Esophagus squamous epithelium (tissue), 4 donors: ENCODE data around the gene ITGB8.

Source experiments
- POLR2A ChIP-seq, 4 donors: fragments of 450-650 bp; IDR thresholded peaks; one replicate each; pipeline ENCODE4 v1.6.1; 2017; ENCODE audit warnings: antibody characterized with exemption in 4 of 4, mild to moderate bottlenecking in 4 of 4, moderate library complexity in 3 of 4
- TF ChIP-seq, protein P1 (sequence below), 6 experiments: fragments of 450-650 bp in 4 of 6; fragments of 200-600 bp in 2 of 6; sonication (generic) in 2 of 6; IDR thresholded peaks; one replicate each; pipeline ENCODE4 v1.5.1; 2016 to 2019; ENCODE audit warnings: antibody characterized with exemption in 6 of 6, mild to moderate bottlenecking in 4 of 6, moderate library complexity in 4 of 6

DNA sequence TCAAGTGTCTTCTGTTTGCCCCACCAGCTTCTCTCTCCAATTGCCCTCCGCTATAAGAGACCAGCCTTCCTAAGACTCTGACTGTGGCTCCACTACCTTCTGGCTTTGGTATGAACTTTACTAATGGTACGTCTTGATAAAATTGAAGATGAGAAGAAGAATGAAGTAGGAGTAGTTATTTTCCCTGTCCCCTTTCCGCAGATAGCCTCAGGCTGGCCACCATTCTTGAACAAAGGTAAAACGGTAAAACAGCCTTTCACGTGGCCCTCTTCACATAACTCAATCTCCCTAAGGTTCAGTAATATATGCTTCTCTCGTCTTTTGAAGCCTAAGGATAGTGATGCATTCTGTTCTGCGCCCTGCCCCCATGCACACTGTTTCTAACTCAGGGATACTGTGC lies 9.9 kb upstream of the ITGB8 start:
- TF ChIP-seq, protein P1, sequence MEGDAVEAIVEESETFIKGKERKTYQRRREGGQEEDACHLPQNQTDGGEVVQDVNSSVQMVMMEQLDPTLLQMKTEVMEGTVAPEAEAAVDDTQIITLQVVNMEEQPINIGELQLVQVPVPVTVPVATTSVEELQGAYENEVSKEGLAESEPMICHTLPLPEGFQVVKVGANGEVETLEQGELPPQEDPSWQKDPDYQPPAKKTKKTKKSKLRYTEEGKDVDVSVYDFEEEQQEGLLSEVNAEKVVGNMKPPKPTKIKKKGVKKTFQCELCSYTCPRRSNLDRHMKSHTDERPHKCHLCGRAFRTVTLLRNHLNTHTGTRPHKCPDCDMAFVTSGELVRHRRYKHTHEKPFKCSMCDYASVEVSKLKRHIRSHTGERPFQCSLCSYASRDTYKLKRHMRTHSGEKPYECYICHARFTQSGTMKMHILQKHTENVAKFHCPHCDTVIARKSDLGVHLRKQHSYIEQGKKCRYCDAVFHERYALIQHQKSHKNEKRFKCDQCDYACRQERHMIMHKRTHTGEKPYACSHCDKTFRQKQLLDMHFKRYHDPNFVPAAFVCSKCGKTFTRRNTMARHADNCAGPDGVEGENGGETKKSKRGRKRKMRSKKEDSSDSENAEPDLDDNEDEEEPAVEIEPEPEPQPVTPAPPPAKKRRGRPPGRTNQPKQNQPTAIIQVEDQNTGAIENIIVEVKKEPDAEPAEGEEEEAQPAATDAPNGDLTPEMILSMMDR (IDR thresholded peaks at IDR 0.05): no peak
- no peak for TF ChIP-seq POLR2A (IDR thresholded peaks at IDR 0.05)
